ENCODE measurements around the gene PFDN4.

PFDN4 gene

DNA sequence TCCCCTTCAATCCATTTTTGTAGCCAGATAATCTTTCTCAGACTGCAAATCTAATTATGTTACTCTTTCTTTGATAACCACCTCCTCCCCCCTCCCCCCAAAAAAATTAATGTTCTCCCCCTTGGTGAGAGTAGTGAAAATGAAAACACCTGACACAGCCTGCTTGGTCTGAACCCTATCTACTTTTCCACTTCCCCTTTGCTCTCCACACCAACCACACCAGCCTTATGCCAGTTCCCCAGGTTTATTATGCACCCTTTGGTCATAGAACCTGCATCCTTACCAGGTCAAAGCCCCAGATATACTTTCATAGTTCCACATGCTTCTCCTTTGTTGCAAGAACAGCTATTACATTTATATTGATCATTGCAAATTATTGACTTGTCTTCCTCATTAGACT is 19.4 kb downstream of the PFDN4 start:
- TF ChIP-seq PPARA (CRISPR knock-in tag; IDR thresholded peaks at IDR 0.05; ENCODE audit: borderline replicate concordance) (no peak), ZNF565 (CRISPR knock-in tag; conservative IDR thresholded peaks at IDR 0.05; ENCODE audit: low read depth) (no peak), ARNTL (CRISPR knock-in tag; IDR thresholded peaks at IDR 0.05; ENCODE audit: borderline replicate concordance, low read depth) (no peak), PATZ1 (CRISPR knock-in tag; IDR thresholded peaks at IDR 0.05; ENCODE audit: borderline replicate concordance) (no peak), ZC3H10 (CRISPR knock-in tag; IDR thresholded peaks at IDR 0.05) (no peak), ZFP30 (CRISPR knock-in tag; IDR thresholded peaks at IDR 0.05) (no peak), CSDC2 (CRISPR knock-in tag; IDR thresholded peaks at IDR 0.05) (no peak), TSHZ2 (CRISPR knock-in tag; IDR thresholded peaks at IDR 0.05) (no peak), CSRNP3 (CRISPR knock-in tag; IDR thresholded peaks at IDR 0.05) (no peak), TOX (CRISPR knock-in tag; IDR thresholded peaks at IDR 0.05; ENCODE audit: borderline replicate concordance) (no peak), OSR1 (CRISPR knock-in tag; IDR thresholded peaks at IDR 0.05) (no peak), GLIS3 (CRISPR knock-in tag; IDR thresholded peaks at IDR 0.05) (no peak), ZNF70 (CRISPR knock-in tag; IDR thresholded peaks at IDR 0.05) (no peak)
- ATAC-seq, result no peak

DNA sequence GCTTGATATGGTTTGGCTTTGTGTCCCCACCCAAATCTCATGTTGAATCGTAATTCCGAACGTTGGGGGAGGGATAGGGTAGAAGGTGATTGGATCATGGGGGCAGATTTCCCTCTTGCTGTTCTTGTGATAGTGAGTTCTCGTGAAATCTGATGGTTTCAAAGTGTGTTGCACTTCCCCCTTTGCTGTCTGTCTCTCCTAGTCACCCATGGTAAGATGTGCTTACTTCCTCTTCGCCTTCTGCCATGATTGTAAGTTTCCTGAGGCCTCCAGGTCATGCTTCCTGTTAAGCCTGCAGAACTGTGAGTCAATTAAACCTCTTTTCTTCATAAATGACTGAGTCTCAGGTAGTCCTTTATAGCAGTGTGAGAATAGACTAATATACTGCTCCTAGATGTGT is 19.9 kb downstream of the PFDN4 start:
- TF ChIP-seq PPARA (CRISPR knock-in tag; IDR thresholded peaks at IDR 0.05; ENCODE audit: borderline replicate concordance) (no peak), ZNF8 (CRISPR knock-in tag; IDR thresholded peaks at IDR 0.05) (no peak), ZFP3 (CRISPR knock-in tag; IDR thresholded peaks at IDR 0.05) (no peak), CSDC2 (CRISPR knock-in tag; IDR thresholded peaks at IDR 0.05) (no peak), ZC3H10 (CRISPR knock-in tag; IDR thresholded peaks at IDR 0.05) (no peak), GLIS3 (CRISPR knock-in tag; IDR thresholded peaks at IDR 0.05) (no peak)
- ATAC-seq, result no peak

GRCh38 chr20:54228841-54229240 is 21.0 kb downstream of the PFDN4 start:
- ATAC-seq, result no peak; the same call in 2 of the 3 replicates
- TF ChIP-seq ZNF565 (CRISPR knock-in tag; conservative IDR thresholded peaks at IDR 0.05; ENCODE audit: low read depth) (no peak), ZNF70 (CRISPR knock-in tag; IDR thresholded peaks at IDR 0.05) (peak; percentile 60)

DNA sequence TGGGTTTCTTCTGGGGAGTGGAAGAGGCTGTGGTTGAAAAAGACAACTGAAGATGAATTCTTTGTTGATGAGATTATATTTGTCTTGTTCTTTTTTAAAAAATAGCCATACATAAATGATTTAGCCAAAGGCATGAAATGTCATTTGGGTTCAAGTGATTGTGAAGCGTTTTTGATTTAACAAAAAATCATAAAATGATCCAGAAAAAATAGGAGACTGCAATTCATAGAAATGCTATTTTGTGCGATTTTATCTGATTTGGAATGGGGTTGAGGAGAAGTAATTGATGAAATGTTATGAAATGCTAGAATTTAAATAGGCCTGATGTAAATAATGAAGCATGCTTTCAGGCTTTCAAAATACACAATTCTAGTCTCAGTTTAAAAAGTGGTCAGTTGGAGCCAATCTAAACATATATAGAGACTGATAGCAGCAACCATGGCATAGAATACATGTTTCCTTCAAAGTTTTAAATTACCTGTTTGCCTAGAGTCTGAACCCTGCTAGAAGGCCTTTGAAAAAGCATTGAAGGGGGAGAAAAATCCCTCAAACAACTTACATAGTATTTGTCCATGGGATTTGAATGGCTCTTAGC is 21.8 kb downstream of the PFDN4 start:
- ATAC-seq, result no peak
- TF ChIP-seq TOX (CRISPR knock-in tag; IDR thresholded peaks at IDR 0.05; ENCODE audit: borderline replicate concordance) (no peak), ZNF8 (CRISPR knock-in tag; IDR thresholded peaks at IDR 0.05) (no peak), TCF4 (CRISPR knock-in tag; IDR thresholded peaks at IDR 0.05; ENCODE audit: borderline replicate concordance) (no peak)

- no peak for TF ChIP-seq ZFP3 (CRISPR knock-in tag; IDR thresholded peaks at IDR 0.05)
- ATAC-seq, result no peak
Observed at GRCh38 chr20:54231036-54231435, 23.1 kb downstream of the PFDN4 start.

GRCh38 chr20:54234991-54235390 is 27.1 kb downstream of the PFDN4 start:
- ATAC-seq, result no peak
- no peak for TF ChIP-seq ZNF8 (CRISPR knock-in tag; IDR thresholded peaks at IDR 0.05)
- no peak for TF ChIP-seq PPARA (CRISPR knock-in tag; IDR thresholded peaks at IDR 0.05; ENCODE audit: borderline replicate concordance)
- no peak for TF ChIP-seq CREB5 (CRISPR knock-in tag; IDR thresholded peaks at IDR 0.05; ENCODE audit: low read depth)
- no peak for TF ChIP-seq ZFP3 (CRISPR knock-in tag; IDR thresholded peaks at IDR 0.05)

Data from SK-N-SH treated with all-trans-retinoic acid at 6 μM for 48 hours (cell line).